GM18499 (cell line): ENCODE data around the gene TM4SF4.

Experiments
- ATAC-seq: cut with Tn5 transposase; IDR thresholded peaks from one replicate; pipeline ENCODE4 v1.9.1; 2021; ENCODE audit warnings: moderate number of reproducible peaks; ENCODE audit not compliant: insufficient read depth, unreplicated experiment

Gene TM4SF4

GRCh38 chr3:149453140-149453805 lies 21.2 kb upstream of the TM4SF4 start:
- no peak for ATAC-seq

GRCh38 chr3:149454746-149455145 lies 19.8 kb upstream of the TM4SF4 start:
- ATAC-seq: no peak

- no peak for ATAC-seq
Measured at GRCh38 chr3:149455366-149455765, 19.1 kb upstream of the TM4SF4 start.

GRCh38 chr3:149455989-149456388 lies 18.5 kb upstream of the TM4SF4 start:
- ATAC-seq: no peak

GRCh38 chr3:149459491-149460059 lies 14.9 kb upstream of the TM4SF4 start:
- no peak for ATAC-seq

GRCh38 chr3:149460117-149460516 lies 14.4 kb upstream of the TM4SF4 start:
- no peak for ATAC-seq

- ATAC-seq: no peak
Measured at GRCh38 chr3:149462051-149462450, 12.4 kb upstream of the TM4SF4 start.

GRCh38 chr3:149462581-149463011 lies 11.9 kb upstream of the TM4SF4 start:
- ATAC-seq: no peak

GRCh38 chr3:149463921-149464320 lies 10.6 kb upstream of the TM4SF4 start:
- ATAC-seq: no peak

- no peak for ATAC-seq
Measured at GRCh38 chr3:149464542-149465328, 9.8 kb upstream of the TM4SF4 start.

- ATAC-seq: no peak
Measured at GRCh38 chr3:149465351-149465883, 9.1 kb upstream of the TM4SF4 start.

- ATAC-seq: no peak
Measured at GRCh38 chr3:149466192-149466591, 8.3 kb upstream of the TM4SF4 start.

GRCh38 chr3:149468504-149469212 lies 5.8 kb upstream of the TM4SF4 start:
- ATAC-seq: peak; percentile 96

- ATAC-seq: no peak
Measured at GRCh38 chr3:149470381-149470780, 4.1 kb upstream of the TM4SF4 start.

- ATAC-seq: no peak
Measured at GRCh38 chr3:149472030-149472797, 2.3 kb upstream of the TM4SF4 start.

GRCh38 chr3:149473357-149474249 lies 894 bp upstream of the TM4SF4 start:
- no peak for ATAC-seq

GRCh38 chr3:149475451-149476060 lies 1.1 kb downstream of the TM4SF4 start:
- no peak for ATAC-seq

GRCh38 chr3:149476225-149476624 lies 1.7 kb downstream of the TM4SF4 start:
- no peak for ATAC-seq
